GM18519 (cell line): Measurements from ENCODE around the gene CRKL.
A peak's percentile ranks its signal among the peaks of the same experiment; 100 is the strongest.

ENCODE experiments used
- ATAC-seq: cut with Tn5 transposase; IDR thresholded peaks from one replicate; pipeline ENCODE4 v1.9.1; 2021; ENCODE audit warnings: mild to moderate bottlenecking, moderate library complexity; ENCODE audit not compliant: unreplicated experiment, low FRiP score

The CRKL gene

DNA sequence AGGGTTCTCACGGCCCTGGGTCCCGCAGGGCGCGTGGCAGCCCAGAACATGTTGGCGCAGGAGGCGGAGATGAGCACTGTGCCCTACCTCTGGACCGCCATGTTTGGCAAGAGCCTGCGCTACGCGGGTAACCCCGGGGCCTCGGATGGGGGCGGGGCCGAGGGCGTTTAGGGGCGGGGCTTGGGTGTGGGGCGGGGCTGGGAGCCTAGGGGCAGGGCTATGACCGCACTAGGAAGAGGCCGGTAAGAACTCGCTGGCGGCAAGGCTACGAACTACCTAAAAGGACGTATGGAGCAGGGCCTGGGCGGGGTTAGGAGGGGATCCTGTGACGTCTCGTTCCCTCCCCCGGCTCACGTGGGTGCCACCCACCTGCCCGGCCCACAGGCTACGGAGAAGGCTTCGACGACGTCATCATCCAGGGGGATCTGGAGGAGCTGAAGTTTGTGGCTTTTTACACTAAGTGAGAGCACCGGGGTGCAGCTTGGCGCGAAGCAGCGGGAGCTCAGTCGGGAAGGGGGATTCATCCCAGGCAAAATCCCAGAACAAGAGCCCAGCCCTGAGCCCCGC is 62.1 kb downstream of the CRKL start:
- ATAC-seq = no peak

DNA sequence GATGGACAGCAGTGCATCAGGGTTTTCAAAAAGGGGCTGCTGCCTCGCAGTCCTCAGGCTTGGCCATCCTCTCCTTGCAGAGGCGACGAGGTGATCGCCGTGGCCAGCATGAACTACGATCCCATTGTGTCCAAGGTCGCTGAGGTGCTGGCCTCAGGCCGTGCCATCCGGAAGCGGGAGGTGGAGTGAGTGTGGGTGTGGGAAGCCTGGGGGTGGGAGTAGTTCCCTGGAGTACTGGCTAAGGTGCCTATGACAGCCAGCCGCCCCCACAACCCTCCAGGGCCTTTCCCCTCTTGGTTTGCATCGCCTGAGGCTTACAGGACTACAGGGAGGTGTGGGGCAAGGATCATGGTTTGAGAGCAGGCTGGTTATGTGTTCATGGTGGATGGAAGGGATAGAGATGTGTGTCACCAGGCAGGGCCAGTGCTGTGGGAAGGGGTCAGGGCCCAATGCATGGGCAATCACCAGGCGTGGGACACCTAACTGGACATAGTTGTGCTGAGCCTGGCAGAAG is 62.8 kb downstream of the CRKL start:
- no peak for ATAC-seq

DNA sequence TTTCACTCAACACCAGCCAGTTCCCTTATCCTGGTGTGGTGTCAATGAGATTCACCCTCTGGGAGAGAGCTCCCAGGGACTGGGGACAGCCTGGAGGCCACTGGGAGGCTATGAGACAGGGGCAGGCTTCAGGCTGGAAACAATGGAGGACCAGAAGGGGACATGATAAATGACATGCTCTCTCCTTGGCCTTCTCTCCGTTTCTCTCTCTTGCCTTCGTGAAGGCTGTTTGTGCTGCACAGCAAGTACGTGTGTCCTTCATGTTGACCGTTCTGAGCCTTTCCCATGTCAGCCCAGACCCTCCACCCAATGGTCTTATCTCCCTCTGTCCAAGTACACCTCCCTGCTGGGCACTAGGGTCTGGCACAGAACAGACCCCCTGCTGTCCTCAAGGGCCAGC is 63.3 kb downstream of the CRKL start:
- no peak for ATAC-seq

DNA sequence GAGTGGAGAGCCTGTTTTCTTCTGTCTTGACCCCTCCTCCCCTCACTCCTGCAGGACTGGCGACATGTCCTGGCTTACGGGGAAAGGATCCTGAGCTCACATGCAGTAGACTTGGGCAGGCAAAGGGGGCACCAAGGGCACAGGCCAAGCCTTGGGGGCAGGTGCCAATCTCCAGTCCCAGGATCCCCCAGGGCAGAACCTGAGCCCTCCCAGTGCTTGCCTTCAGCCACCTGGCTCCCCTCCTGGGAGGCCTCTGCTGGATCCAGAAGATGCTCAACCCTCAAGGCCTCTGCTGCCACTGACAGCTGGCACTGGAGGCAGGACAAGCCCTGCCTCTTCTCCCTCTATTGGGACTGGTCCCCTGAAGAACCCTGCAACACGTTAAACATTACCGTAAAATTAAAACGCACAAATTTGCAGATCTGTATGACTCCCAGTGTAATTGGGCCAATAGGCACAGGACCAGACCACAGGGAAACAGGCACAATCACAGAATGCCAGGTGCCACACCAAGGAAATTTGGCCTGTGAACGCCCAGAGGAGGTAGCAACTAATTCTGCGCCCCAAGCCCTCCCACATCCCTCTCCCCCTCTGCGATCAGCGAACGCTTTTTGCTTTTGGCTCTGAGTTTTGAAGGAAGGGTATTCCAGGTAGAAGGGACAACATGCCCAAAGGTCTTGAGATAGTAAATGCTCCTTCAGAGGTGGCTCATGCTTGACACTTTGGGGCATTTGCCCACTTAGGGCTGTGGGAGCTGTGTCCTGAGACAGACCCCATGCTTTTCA is 63.9 kb downstream of the CRKL start:
- ATAC-seq = no peak

DNA sequence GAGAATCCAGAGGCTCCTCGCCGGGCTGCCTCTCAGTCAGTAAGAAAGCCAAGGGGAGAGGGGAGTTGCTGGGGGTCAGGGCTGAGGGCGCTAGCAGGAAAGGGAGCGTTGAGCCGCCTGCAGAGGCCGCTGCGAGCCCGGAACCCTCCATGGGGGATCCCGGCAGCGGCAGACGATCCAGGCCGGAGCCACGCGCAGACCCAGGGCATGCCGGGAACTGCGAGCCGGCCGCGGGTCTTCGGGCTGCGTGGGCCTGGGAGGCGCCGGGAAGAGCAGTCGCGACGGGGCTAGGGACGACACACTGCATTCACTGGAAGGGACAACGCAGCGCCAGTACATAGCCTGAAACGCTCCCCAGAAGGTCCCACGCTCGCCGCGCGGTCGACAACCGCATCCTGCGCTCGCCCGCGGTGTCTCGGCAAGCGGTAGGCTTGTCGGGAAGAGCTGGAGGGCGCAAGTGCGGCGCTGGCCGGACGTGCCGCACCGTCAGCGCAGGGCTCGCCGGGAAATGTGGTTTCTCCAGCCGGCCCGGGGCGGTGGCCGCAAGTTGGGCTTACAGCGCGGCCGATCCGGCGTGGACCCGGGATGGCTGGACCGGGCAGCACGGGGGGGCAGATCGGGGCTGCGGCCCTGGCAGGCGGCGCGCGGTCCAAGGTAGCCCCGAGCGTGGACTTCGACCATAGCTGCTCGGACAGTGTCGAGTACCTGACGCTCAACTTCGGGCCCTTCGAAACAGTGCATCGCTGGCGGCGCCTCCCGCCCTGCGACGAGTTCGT is 64.8 kb downstream of the CRKL start, which contains the start of gene LZTR1:
TSS of gene LZTR1 (plus strand) at position 511 of the 776 bp plus-strand sequence. CDS start at position 586, 75 bp downstream.
- ATAC-seq = peak; percentile 73

DNA sequence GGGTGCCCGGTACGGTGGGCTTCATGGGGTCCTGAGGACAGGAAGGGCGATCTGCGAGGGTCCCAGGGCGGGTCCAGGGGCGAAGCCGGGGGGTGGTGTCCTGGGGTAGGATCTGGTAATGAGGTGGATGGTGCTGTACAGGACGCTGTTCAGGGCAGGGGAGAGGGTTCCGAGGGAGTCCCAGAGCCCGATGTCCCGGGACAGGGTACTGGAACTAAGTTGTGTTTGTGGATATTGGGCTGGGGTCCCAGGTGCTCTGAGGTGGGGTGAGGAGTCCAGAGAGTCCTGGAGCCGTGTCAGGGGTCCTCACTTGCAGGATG is 65.3 kb downstream of the CRKL start:
- no peak for ATAC-seq

DNA sequence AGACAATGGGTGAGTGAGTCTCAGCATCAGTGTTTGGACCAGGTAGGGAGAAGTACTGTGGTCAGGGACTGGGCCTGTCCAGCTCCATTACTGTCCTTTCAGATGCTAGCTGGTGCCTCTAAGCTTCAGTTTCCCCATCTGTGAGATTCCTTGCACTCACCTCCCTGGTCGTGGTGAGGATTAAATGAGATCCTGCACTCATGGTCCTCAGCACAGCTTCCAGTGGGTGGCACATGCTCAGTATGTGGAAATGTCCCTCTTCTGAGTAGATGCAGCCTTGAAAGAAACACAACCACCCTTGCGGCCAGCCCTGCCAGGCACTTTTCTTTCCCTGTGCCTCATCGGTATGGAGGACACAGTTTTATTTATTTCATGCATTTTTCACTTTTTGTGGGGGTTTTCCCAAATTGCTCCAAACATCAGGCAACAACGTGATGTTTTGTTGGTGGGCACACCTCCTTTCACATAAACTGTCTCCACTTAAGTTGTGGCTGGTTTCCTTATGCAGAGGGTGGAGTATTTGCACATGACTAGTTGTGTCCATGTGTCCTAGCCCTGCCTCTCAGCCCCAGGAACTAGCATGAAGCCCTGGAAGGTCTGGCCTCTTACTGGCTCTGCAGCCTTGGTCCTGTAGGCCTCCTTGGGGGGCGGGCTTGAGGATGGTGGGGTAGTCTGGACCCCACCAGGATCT is 66.0 kb downstream of the CRKL start:
- no peak for ATAC-seq

DNA sequence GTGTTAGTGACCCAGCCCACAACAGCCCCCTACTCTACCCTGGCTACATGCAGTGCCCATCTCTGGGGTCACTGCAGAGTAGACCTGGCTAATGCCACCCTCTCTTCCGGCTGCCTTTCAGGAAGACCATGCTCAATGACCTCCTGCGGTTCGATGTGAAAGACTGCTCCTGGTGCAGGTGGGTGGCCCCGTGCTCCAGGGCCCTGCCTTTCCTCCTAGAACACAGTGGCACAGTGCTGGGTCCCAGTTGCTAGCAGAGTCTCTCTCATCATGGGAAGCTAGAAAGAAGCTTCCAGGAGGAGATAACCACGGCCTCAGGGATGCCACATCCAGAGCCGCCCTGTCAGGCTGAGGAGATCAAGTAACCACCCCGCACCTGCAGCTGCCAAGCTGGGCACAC is 68.5 kb downstream of the CRKL start:
- ATAC-seq = no peak

DNA sequence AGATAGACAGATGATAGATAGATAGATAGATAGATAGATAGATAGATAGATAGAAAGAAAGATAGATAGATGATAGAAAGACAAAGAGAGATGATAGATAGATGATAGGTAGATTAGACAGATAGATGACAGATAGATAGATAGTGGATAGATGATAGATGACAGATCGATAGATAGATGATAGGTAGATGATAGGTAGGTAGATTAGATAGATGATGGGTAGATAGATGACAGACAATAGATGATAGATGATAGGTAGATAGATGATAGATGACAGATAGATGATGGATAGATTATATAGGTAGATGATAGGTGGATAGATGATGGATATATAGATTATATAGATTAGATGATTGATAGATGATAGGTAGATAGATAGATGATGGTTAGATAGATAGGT is 69.2 kb downstream of the CRKL start:
- ATAC-seq = no peak

DNA sequence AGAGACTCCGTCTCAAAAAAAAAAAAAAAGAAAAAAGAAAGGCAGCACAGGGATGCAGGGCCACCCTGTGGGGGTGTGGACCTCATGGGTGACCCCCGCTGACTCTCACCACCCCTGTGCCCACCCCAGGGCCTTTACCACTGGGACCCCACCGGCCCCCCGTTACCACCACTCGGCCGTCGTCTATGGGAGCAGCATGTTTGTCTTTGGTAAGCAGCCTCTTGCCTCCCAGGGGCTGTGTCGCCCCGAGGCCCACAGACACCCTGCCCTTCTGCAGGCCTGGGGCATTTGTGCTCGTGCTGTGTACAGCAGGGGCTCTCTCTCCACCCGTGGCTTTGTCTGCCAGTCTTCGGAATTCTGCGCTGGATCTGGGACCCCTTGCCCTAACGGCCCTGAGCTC is 70.2 kb downstream of the CRKL start:
- no peak for ATAC-seq

DNA sequence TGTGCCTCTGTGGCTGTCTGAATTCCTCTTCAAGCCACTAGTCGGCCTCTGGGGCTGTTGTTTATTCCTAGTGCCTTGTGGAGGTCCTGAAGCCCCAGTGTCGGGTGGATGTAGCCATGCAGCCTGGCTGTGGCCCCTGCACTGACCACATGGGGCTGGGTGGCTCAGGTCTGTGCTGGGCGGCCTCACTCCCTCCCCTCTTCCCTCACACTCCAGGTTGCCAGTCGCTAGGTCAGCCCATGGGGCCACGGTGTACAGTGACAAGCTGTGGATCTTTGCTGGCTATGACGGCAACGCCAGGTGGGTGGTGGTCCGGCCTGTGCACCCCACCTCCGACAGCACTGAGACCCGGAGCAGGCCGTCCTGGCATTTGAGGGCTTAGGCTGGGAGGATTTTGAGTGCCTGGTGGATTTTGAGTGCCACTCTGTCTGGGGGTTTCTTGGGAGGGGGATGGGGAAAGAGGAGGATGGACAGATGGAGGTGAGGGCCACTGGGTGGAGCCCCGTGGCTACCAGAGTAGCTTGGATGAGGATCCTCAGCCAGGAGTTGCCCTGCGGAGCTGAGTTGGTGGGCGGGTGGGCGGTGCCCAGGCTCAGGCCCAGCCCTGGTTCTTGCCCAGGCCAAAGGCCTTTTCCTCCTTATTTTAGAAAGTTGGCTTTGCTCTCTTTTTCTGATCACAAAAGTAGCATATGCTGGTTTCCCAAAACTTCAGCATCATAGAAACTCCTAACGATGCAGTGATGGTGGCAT is 71.5 kb downstream of the CRKL start:
- ATAC-seq = no peak

DNA sequence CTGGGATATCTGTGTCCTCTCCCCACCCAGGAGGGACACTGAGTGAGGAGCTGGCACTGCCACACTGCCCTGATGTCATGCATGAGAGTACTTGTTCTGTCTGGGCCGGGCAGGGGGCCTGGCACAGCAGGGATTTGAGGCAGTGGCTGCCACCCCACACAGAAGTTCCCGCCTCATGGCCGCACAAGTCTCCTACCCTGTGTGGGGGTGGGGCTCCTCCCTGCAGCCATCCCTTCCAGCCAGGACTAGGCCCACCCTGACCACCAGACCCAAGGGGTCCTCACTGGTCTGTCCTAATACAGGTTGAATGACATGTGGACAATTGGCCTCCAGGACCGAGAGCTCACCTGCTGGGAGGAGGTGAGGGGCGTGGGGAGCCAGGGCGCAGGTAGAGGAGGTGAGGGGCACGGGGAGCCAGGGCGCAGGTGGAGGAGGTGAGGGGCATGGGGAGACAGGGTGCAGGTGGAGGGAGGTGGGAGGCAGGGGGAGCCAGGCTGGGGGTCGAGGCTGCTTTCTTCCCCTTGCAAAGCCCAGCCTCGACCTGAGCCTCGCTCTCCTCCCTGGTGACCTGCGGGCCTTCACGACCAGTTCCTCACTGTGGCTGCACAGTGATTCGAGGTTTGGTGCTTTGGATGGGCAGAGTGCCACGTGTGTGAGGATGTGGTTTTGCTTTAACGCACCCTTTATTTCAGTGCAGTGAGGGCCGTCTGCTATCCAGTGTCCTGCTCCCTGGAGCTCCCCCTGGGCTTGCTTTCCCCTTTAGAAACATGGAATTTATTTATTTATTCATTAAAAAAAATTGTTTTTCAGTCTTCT is 72.3 kb downstream of the CRKL start:
- no peak for ATAC-seq

DNA sequence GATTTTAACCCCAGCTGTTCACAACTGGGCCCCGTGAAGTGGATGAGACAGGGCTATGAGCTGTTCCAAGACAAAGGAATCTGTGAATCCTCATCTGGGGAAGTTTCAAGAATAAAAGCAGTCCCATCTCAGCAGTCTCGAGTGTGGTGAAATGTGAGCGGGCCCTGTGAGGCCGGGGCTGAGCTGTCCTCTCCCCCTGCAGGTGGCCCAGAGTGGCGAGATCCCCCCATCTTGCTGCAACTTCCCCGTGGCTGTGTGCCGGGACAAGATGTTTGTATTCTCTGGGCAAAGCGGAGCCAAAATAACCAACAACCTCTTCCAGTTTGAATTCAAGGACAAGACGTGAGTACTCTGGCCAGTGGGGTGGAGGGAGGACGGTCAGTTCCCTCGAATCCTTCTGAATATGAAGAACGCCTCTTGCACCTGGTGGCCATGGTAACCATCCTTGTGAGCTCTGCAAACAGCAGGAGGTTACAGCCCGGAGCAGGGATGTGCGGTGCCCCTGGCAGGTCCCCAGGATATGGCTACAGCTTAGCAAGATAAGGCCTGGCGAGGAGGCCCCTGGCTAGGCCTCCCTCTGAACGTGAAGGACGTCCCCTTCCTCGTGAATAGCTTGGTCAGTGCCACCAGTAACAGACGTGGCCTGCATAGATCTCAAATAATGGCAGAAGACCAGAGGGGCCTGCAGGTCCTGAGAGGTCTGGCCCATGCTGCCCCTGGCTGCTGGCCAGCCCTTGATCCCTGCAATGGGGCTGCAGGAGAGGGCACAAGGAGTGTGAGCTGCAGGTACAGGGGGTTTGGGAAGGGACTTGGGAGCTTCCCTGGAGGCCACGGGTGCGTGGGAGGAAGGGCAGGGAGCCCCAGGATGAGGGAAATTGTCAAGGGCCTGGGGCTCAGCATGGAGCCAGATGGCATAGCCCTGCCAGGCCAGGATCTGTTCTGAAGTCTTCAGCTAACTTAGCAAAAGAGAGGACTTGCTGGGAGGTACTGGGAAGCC is 73.3 kb downstream of the CRKL start:
- no peak for ATAC-seq

DNA sequence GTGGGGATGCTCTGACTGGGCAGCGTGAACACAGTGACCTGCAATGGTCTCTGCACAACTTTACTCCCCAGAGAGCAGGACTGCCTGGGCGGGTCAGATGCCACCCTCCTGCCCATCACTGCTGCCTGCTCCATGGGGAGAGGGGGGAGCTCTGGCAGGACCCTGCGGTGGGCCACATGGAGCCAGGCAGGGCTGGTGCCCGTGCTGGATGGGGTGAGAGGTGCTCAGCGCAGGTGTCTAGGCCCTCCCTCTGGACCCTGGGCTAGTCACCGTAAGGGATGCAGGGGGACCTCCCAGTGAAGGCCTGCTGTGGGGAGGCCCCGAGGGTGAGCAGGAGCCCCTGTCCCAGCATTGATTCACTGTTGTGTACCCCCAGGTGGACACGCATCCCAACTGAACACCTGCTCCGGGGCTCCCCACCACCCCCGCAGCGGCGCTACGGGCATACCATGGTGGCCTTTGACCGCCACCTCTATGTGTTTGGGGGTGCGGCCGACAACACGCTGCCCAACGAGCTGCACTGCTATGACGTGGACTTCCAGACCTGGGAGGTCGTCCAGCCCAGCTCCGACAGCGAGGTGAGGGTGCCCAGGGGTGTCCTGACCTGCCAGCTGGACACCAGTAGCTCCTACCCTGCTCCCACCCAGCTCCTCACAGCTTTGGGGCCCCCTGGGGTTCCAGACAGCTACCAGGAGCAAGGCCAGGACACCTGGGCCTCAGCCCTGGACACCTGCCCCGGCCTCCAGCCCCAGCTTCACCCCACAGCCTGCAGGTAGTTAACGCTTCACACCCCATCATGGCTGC is 74.2 kb downstream of the CRKL start:
- no peak for ATAC-seq

DNA sequence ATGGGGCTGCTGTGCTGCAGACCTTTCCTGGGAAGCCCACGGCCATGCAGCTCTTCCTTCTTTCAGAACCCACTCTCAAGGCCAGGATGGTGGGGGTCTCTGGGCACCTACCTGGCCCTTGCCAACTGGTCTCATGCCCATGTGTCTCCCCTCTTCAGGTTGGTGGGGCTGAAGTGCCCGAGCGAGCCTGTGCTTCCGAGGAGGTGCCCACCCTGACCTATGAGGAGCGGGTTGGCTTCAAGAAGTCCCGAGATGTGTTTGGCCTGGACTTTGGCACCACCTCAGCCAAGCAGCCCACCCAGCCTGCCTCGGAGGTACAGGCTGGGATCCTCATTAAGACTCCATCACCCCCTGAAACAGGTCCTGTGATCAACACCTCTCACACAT is 74.8 kb downstream of the CRKL start:
- no peak for ATAC-seq

DNA sequence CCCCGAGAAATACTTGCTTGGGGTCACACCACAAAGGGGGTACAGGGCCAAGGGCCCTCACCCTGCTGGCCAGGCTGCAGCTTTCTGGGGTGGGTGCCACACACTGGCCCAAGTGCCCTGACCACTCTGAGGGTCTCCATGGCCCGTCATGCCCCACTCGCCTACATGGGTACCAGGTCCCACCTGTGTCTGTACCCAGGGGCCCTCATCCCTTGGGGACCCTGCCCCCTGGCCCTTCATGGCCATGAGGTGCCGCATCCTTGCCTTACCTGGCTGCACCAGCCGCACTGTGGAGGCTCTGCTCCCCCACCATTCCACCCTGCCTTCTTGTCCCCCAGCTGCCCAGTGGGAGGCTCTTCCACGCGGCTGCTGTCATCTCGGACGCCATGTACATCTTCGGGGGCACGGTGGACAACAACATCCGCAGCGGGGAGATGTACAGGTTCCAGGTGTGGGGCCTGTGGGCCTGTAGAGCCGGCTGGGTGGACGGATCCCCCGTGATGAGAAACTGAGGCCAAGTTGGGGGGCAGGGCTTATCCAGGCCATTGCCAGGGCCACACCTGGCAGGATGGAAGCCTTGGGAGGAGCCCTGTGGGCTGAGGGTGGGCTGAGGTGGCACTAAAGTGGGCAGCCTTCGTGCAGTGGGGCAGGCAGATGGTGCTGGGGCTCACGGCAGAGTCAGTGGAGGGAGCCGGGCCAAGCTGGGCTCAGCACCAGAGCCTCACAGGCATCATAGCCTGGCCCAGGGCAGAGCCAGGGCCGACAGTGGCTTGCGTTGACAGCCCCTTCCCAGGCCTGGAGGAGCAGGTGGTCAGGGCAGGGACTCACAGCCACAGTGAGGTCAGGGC is 75.5 kb downstream of the CRKL start:
- no peak for ATAC-seq
